ENCODE data around the gene GJC1.
"Not testable (repeated sequence)": the region's sequence is repeated elsewhere in the genome, so short reads cannot be mapped to it uniquely, and the experiment has no call there.

GJC1 gene

GRCh38 chr17:44842748-44843147, 12.7 kb upstream of the GJC1 start:
- DNase-seq = no peak

GRCh38 chr17:44840936-44841335, 10.8 kb upstream of the GJC1 start:
- DNase-seq = no peak

GRCh38 chr17:44840274-44840673, 10.2 kb upstream of the GJC1 start:
- no peak for DNase-seq

GRCh38 chr17:44837196-44837595, 7.1 kb upstream of the GJC1 start:
- DNase-seq = no peak

- DNase-seq = no peak
Observed at GRCh38 chr17:44832805-44833204, 2.7 kb upstream of the GJC1 start.

GRCh38 chr17:44831371-44831770, 1.3 kb upstream of the GJC1 start:
- DNase-seq = no peak

- DNase-seq = no peak
Observed at GRCh38 chr17:44830359-44831288, 537 bp upstream of the GJC1 start.

GRCh38 chr17:44828919-44829522, 1.1 kb downstream of the GJC1 start:
- no peak for DNase-seq

- no peak for DNase-seq
Observed at GRCh38 chr17:44827863-44828262, 2.2 kb downstream of the GJC1 start.

GRCh38 chr17:44826123-44826790, 3.8 kb downstream of the GJC1 start:
- no peak for DNase-seq

GRCh38 chr17:44825236-44825635, 4.9 kb downstream of the GJC1 start:
- DNase-seq = not testable (repeated sequence)

GRCh38 chr17:44820631-44821212, 9.4 kb downstream of the GJC1 start:
- no peak for DNase-seq

GRCh38 chr17:44818508-44818907, 11.6 kb downstream of the GJC1 start:
- not testable (repeated sequence) for DNase-seq

GRCh38 chr17:44812263-44812662, 17.8 kb downstream of the GJC1 start:
- DNase-seq = no peak

GRCh38 chr17:44808656-44809388, 21.3 kb downstream of the GJC1 start:
- DNase-seq = not testable (repeated sequence)

- no peak for DNase-seq
Observed at GRCh38 chr17:44808156-44808555, 21.9 kb downstream of the GJC1 start.

- DNase-seq = no peak
Observed at GRCh38 chr17:44807817-44808155, 22.3 kb downstream of the GJC1 start.

GRCh38 chr17:44807093-44807816, 22.8 kb downstream of the GJC1 start:
- DNase-seq = no peak

- no peak for DNase-seq
Observed at GRCh38 chr17:44804302-44805089, 25.6 kb downstream of the GJC1 start.

- DNase-seq = no peak
Observed at GRCh38 chr17:44801880-44802279, 28.2 kb downstream of the GJC1 start.

- DNase-seq = no peak
Observed at GRCh38 chr17:44798356-44798755, 31.7 kb downstream of the GJC1 start.
